ENCODE measurements around the gene THEM5.

The THEM5 gene

DNA sequence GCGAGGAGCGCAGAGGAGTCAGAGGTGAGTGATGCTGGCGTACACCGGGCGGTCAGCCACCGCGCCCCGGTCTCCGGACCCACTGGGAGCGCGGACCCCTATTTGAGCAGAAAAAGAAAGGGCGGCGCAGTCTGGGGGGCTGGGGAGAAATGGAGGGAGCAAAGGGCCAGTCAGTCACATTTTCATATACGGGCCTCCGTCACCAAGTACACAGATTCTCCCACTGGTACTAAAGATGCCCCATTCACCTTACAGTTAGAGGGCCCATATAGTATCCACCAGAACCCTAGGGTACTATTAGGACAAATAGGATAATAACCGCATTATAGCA lies 14.5 kb downstream of the THEM5 start:
- no peak for DNase-seq

DNA sequence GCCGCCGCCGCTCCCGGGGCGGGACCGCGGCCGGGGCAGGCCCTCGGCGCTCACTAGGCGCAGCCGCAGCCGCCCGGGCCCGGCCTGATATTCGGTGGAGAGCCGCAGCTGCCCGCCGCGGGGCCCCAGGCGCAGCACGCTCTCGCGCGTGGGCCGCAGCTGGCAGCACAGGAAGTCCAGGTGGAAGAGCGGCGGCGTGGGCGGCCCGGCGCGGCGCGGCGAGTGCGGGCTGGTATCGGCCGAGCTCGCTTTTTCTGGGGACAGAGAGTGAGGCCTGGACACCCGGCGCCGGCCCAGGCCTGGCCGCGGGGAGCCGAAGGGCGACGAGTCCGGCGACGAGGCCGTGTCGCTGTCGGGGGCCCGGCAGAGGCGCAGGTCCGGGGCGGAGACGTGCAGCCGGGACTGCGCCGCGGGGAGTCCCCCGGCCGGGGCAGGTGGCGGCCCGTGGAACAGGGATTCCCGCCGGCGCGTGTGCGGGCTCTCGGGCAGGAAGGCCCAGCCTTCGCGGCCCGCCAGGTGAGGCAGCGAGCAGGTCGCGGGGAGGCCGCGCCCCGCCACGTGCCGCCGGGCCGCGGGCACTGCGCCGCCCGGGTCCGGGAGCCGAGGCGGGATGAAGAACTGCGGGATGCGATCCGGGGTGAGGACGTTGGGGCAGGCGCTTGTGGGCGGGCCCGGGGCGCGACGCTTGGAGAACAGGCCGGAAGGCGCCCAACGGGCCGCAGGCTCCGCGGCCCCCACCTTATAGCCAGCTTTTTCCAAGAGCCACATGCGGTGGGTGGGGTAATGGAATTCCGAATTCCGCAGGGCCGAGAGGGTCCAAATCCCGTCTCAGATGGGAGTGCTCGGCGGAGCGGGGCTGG lies 15.1 kb downstream of the THEM5 start:
- DNase-seq, result peak; percentile 53

DNA sequence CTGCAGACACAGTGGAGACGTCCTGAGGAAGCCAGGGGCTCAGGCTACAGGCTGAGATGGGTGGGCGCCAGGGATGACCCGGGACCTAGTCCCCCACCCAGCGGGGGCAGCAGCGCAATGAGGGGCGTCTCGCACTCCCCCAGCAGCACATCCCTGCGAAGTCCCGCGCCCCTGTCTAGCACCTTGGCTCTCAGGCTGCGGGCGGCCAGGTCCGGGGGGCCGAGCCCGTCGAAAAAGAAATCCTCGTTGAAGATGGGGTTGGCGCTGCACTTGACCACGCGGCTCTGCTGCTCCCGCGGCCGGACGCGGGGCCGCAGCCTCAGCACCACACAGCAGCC lies 15.7 kb downstream of the THEM5 start:
- no peak for DNase-seq

DNA sequence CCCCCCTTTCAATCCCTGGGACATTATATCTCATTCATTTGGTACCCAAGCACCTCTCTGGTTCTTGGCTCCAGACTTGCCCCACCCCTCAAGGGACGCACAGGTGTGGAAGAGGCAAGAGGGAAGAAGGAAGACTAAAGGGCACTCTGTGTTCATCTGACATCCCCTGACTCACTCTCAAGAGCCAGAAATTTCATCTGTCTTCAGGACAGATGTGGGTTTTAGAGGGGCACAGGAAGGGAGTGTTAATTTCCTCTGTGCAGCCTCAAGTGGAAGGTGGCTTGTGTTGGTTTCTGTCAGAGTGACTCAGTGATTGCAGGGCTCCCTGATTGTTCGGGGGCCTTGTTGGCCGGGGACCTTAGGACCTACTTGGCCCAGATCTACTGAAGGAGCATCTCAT lies 16.3 kb downstream of the THEM5 start:
- DNase-seq, result no peak

- DNase-seq, result no peak
Measured at GRCh38 chr1:151835596-151835995, 17.9 kb downstream of the THEM5 start.

GRCh38 chr1:151834239-151834638 lies 19.3 kb downstream of the THEM5 start:
- DNase-seq, result no peak

GRCh38 chr1:151833172-151833900 lies 20.2 kb downstream of the THEM5 start:
- no peak for DNase-seq

DNA sequence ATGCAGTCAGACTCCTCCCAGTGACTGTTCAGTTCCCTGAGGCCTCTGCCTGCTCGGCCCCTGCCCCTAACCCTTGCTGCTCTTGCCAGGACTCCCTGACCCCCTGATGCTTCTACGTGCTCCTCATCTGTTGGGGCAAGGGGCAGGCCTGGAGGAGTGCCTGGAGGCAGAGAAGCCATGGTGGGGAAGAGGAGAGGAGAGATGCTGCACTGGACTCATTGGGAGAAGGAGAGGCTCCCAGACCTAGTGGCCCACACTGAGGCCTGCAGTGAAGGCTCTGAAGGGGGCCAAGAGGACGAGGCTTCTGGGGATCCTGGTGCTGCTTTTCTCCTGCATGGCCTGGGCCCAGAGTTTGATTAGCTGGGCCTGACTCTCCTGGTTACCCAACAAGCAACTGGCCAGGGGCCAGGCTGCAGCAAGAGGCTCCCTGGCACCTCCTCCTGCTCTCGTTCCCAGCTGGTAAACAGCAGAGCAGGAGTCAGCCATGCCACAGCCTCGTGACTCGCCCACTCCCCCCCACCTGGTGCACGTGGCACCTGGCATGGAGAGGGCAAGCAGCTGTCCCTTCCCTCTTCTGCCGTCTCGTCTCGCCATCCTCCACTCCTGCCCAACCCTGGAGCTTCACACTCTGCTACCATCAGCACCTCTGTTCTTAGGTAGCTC lies 21.1 kb downstream of the THEM5 start:
- DNase-seq, result no peak

DNA sequence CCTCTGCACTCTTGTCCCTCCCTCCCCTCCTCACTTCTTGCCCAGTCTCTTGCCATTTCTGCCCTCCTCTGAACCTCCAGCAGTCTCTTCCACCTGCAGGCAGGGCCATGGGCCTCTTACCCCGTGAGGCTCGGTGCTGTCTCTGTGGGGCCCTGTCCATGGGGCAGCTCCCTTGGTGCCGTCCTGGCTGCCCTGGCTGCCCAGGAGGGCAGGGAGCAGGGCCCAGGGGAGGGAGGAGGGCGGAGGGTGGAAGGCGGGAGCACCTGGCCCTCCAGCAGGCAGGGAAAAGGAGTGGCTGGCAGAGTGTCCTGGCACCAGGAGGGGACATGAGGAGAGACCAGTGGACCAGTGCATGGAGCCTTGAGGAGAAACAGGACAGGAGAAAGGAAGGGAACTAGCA lies 21.9 kb downstream of the THEM5 start, which contains the start of gene RORC:
RORC (minus strand) TSS at position 198 of the 400 bp plus-strand sequence; CDS start at position 160, 38 bp downstream.
- DNase-seq, result no peak

GRCh38 chr1:151831256-151831591 lies 22.3 kb downstream of the THEM5 start:
- DNase-seq, result no peak

DNA sequence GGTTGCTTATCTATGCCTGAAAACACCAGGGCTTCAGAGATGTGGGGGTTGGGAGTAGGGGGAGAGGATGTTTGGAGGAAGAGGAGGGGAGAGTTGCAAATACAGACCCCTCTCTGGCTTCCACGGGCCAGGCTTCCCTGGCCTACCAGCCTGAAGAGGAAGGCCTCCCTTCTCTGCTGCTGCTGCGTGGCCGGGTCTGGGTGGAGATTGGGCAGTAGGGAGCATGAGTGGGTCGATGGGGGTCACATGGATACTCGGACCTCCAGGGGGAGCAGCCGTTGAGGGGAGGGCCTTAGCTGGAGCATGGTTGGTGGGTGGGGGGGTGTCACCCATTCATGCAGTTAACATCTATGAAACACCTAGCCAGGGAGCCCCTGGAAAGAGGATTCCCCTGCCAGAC lies 23.5 kb downstream of the THEM5 start:
- DNase-seq, result no peak

GRCh38 chr1:151829352-151830046 lies 24.0 kb downstream of the THEM5 start:
- no peak for DNase-seq

DNA sequence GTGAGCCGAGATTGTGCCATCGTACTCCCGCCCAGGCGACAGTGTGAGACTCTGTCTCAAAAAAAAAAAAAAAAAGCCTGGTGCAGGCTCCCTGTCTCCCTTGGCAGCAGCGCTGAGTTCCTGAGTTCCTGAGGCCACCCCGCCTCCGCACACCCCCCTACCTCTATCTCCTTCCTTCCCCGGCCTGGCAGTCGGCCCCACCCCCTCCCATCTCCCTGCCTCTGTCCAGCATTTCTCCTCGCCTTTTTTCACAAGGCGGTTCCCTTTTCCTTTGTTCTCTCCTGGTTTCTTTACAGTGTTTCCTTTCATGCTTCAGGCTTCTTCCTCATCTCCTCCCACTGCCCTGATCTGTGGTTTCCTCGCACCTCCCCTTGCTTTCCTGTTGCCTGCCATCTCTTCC lies 24.6 kb downstream of the THEM5 start:
- DNase-seq, result no peak

- no peak for DNase-seq
Measured at GRCh38 chr1:151827853-151828252, 25.7 kb downstream of the THEM5 start.

DNA sequence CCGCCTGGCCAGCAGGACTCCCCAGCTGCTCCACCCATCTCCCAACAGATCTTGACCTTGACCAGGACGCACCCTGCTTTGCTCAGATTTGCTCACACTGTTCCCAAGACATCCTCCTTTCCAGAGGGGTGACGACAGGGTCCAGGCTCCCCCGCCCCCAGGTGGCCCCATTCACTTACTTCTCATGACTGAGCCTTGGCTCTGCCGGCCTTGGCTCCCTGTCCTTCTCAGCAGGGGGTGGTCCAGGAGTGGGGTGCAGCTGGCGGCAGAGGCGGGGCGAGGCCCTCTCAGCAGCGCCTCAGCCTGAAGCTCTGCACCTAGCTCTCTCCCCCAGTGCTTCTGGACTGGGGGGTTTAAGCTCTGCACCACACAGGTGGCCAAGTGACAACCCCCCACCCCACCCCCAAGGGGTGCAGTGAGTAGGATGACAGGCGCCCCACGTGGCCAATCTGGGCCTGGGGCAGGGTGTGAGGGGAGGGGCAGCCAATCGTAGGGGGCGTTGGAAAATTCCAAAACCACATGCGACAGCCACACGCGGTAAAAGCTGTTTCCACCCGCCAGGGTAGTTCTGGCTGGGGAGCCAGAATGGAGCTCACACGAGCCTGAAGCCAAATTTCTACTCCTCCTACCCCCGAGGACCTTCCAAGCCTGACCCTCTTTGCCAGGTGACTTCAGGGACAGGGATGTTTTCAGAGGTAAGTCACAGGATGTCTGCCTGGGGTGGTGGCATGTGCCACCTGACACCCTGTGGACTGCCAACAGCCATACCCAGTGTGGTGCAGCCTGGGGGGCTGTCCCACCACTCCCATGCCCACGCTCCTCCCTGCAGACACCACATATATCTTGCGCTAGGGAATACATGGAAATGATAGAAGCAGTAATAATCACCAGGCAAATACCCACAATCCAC lies 27.5 kb downstream of the THEM5 start:
- DNase-seq, result no peak

DNA sequence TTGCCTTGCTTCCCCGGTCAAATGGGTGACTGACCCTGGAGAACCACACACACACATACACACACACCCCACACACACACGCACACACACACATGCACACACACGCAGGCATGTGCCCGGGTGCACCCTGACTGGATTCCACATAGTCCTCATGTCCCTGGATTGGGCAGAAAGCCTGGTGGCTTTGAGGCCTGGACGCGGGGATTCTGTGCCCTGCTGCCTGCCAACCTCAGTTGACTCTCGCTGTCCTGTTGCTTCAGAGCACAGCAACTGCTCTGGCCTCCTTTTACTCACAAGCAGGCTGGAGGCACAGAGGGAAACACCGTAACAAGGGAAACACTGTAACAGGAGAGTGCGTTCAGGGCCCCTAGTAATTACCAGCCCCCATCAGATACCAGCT lies 28.3 kb downstream of the THEM5 start:
- DNase-seq, result no peak

DNA sequence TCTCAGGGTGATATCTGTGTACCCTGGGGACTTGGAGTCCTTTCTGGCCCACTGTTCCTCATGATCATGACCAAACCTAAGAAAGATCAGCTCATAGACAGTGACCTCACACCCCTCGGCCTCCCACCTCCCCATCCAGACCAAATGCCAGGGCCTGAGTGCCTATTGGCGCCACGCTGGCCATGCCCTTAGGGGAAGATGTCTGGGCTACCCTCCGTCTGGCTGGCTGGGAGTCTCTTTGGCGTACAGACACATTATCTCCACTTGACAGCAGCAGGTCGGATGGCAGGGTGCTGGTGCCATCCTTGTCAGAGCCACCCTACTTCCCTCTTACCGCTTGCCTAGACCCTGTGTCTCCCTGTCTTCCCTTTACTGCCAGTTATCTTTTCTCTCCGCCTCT lies 30.3 kb downstream of the THEM5 start:
- no peak for DNase-seq

DNA sequence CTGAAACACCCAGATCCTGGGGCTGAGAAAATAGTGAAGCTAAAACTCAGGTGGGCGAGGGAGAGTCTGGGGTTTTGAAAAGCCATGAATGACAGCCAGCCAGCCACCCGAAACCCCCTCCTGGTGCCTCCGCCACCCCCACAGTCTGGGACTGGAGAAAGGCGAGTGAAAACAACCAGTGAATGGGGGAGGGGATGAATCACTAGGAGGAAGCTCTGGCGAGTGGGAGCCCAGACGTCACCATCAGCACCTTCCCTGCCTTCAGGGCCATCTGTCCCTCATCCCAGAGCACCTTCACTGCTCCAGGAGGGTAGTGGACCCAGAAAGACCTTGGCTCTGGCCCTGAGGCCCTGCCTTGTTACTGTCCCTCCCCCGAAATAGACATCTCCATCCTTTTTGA lies 31.1 kb downstream of the THEM5 start:
- peak; percentile 36 for DNase-seq

- no peak for DNase-seq
Measured at GRCh38 chr1:151820940-151821339, 32.6 kb downstream of the THEM5 start.

DNA sequence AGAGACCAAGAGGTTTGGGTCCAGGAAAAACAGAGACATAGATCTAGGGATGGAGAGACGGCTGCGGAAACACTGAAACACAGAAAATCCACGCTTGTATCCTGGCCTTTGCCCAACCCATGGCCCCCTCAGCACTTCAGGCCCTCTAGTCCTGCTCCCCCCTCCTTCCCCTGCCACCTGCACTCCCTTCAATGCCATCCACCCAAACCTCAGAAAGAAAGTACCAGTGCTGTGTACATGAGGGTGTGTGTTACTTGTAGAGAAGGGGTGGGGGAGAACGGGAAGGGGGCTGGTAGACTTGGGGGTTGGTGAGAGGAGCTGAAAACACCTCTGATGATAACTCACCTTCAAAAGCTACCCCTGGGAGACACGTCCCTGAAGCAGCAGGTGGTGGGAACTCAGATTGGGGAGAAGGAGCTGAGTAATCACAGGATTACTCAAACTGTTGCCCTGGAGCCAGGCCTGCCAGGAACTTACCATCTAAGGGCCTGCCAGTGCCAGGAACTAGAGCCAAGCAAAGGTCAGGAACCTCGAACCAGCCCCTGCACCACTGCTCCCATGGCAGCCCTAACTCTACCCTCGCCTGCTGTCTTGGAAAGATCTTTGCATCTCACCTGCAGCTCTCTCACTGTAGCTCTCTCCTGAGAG lies 33.4 kb downstream of the THEM5 start:
- DNase-seq, result no peak

GRCh38 chr1:151819227-151819835 lies 34.2 kb downstream of the THEM5 start:
- DNase-seq, result no peak
